ENCODE data around the gene SLC2A13.

DNA sequence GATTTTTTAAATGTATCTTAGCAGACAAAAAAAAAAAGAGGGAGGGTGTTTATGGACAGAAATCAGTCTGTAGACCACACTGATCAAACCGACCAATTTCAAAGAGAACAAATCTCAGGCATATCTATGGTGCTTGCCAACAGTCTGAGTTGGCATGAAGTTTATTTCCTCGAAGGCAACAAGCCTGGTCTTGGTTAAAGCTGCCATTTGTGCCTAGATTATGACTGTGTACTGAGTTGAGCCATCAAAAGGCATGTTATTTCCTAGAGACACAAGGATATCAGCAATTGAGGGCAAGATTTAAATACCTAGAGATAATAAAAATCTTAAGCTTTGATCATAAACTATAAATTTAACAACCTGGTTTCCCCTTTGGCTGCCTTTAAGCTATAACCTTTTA, 119.2 kb downstream of the SLC2A13 start:
- TF ChIP-seq CTCF (optimal IDR thresholded peaks at IDR 0.05 in 1 of 3, IDR thresholded peaks at IDR 0.05 in 1 of 3, conservative IDR thresholded peaks at IDR 0.05 in 1 of 3; ENCODE audit: extremely low read depth in 1 of 3, insufficient read depth in 2 of 3, low read length in 3 of 3) (no peak), EZH2 (IDR thresholded peaks at IDR 0.05; ENCODE audit: low read length) (no peak)

Data from keratinocyte (primary cell).